Measurements from ENCODE around the gene TELO2. TPM values are rescaled to one million over a fixed set of nuclear protein-coding genes. Genes with fewer than 3 reads are reported as not detected.
"Not testable (repeated sequence)": the region's sequence is repeated elsewhere in the genome, so short reads cannot be mapped to it uniquely, and the experiment has no call there.

The TELO2 gene
- total RNA-seq, 2 donors from 2014 or later: 85.0 to 91.7 TPM

GRCh38 chr16:1475552-1476114, 17.5 kb upstream of the TELO2 start:
- no peaks in the 10 kb centered on the region for H3K27me3 ChIP-seq (ENCODE audit: control insufficient read depth, insufficient read depth, low read length, poor library complexity, severe bottlenecking)
- Mint-ChIP-seq H3K27me3 (ENCODE audit: insufficient read depth) (peaks cover 16% of the 10 kb centered on the region), H3K27ac (peak overlapping the region; percentile 61), H3K36me3 (ENCODE audit: low read depth) (peaks cover 1% of the 10 kb centered on the region), H3K4me3 (peak overlapping the region; percentile 57), H3K9me3 (peaks cover 40% of the 10 kb centered on the region), H3K4me1 (peaks cover 4% of the 10 kb centered on the region)
- no peaks in the 10 kb centered on the region for H3K9me3 ChIP-seq (ENCODE audit: control insufficient read depth, low read length)
- peak overlapping the region; percentile 73 for H3K27ac ChIP-seq (ENCODE audit: low read depth, low read length)
- H3K4me3 ChIP-seq (ENCODE audit: low read length): peak overlapping the region; percentile 91
- WGBS, 2 experiments (ENCODE audit: insufficient coverage in 1 of 2, insufficient read length in 1 of 2): 76 to 82% methylated on average over 8 to 15 of the region's 15 CpGs
- peak overlapping the region; percentile 86 for H3K9ac ChIP-seq (ENCODE audit: extremely low read depth, low read length, poor library complexity, severe bottlenecking)
- H3K36me3 ChIP-seq (ENCODE audit: control insufficient read depth, insufficient read depth, low read length): no peaks in the 10 kb centered on the region
- no peak for TF ChIP-seq CTCF (conservative IDR thresholded peaks at IDR 0.05)
- no peaks in the 10 kb centered on the region for H3K4me1 ChIP-seq (ENCODE audit: control insufficient read depth, insufficient read depth, low read length)
- no peak for DNase-seq

GRCh38 chr16:1477033-1477432, 16.1 kb upstream of the TELO2 start:
- Histone ChIP-seq H3K4me1 (ENCODE audit: control insufficient read depth, insufficient read depth, low read length) (no peaks in the 10 kb centered on the region), H3K27me3 (ENCODE audit: control insufficient read depth, insufficient read depth, low read length, poor library complexity, severe bottlenecking) (no peaks in the 10 kb centered on the region), H3K4me3 (ENCODE audit: low read length) (no peak overlapping the region), H3K27ac (ENCODE audit: low read depth, low read length) (no peak overlapping the region), H3K9me3 (ENCODE audit: control insufficient read depth, low read length) (no peaks in the 10 kb centered on the region), H3K9ac (ENCODE audit: extremely low read depth, low read length, poor library complexity, severe bottlenecking) (no peak overlapping the region), H3K36me3 (ENCODE audit: control insufficient read depth, insufficient read depth, low read length) (no peaks in the 10 kb centered on the region)
- DNase-seq: no peak
- Mint-ChIP-seq H3K36me3 (ENCODE audit: low read depth) (peaks cover 1% of the 10 kb centered on the region), H3K4me1 (peaks cover 4% of the 10 kb centered on the region), H3K9me3 (peaks cover 43% of the 10 kb centered on the region), H3K4me3 (no peak overlapping the region), H3K27me3 (ENCODE audit: insufficient read depth) (peaks cover 28% of the 10 kb centered on the region), H3K27ac (no peak overlapping the region)
- no peak for TF ChIP-seq CTCF (conservative IDR thresholded peaks at IDR 0.05)
- 93 to 94% methylated on average over 10 of the region's 10 CpGs for WGBS, 2 experiments (ENCODE audit: insufficient coverage in 1 of 2, insufficient read length in 1 of 2)

- H3K9me3 ChIP-seq (ENCODE audit: control insufficient read depth, low read length); H3K4me3 Mint-ChIP-seq; H3K36me3 ChIP-seq (ENCODE audit: control insufficient read depth, insufficient read depth, low read length); H3K4me3 ChIP-seq (ENCODE audit: low read length); DNase-seq; H3K9ac ChIP-seq (ENCODE audit: extremely low read depth, low read length, poor library complexity, severe bottlenecking); H3K4me1 Mint-ChIP-seq; H3K36me3 Mint-ChIP-seq (ENCODE audit: low read depth); H3K27ac ChIP-seq (ENCODE audit: low read depth, low read length); H3K27ac Mint-ChIP-seq; H3K27me3 ChIP-seq (ENCODE audit: control insufficient read depth, insufficient read depth, low read length, poor library complexity, severe bottlenecking); H3K4me1 ChIP-seq (ENCODE audit: control insufficient read depth, insufficient read depth, low read length): not testable (repeated sequence)
- WGBS, 2 experiments (ENCODE audit: insufficient coverage in 1 of 2, insufficient read length in 1 of 2): 87 to 91% methylated on average over 5 to 9 of the region's 9 CpGs
- Mint-ChIP-seq H3K9me3 (peaks cover 43% of the 10 kb centered on the region), H3K27me3 (ENCODE audit: insufficient read depth) (peaks cover 39% of the 10 kb centered on the region)
Measured at GRCh38 chr16:1478937-1479336, 14.2 kb upstream of the TELO2 start.
